LNCaP clone FGC (cell line): ENCODE measurements around the gene GRAP2.

Experiments
- DNase-seq: peaks from one replicate; pipeline ENCODE4 v3.0.0-alpha.2; 2011; ENCODE audit warnings: low read depth
- H3K4me3 ChIP-seq: 2 replicates; pipeline ENCODE4 v1.5.1; 2011; ENCODE audit warnings: mild to moderate bottlenecking, low read depth, low read length, control low read depth
- CTCF ChIP-seq: IDR thresholded peaks from 2 replicates; pipeline ENCODE4 v1.5.1; 2012; ENCODE audit warnings: mild to moderate bottlenecking; ENCODE audit not compliant: control insufficient read depth, insufficient read depth; ENCODE audit errors: extremely low read depth

GRAP2 gene

DNA sequence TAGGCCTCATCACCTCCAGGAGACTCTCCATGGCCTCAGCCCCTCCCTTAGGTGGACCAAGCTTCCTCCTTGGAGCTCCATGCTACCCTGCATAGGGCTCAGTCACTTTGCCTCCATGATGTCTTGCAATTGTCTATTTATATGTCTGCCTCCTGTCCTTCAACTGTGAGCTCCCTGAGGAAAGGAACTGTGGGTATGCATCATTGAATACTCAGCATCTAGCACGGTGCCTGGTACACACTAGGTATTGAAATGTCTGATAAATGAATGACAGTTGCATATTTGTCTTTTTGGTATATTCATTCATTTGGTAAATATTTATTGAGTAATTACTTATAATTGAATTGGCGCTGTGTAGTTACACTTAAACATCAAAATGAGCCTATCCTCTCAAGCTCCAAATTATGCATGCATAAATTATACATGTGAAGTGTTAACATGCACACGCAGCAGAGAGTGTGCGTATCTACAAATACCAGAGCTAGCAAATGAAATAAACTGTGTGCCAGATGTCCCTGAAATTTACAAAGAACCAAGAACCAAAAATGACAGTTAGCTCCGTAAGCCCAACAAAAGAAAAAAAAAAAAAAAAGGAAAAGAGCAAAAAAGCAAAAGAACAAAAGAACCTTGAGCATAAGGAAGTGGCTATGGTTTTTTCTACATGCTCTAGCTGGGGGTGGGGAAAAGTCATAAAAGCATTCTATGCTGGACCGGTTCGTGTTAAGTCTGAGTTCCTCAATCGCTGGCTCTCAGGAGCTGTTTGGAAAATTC, 25.2 kb downstream of the GRAP2 start:
- no peak for TF ChIP-seq CTCF
- H3K4me3 ChIP-seq: no peak overlapping the region
- DNase-seq: no peak

- TF ChIP-seq CTCF: no peak
- DNase-seq: no peak
- no peak overlapping the region for H3K4me3 ChIP-seq
These were observed 25.9 kb downstream of the GRAP2 start for GRCh38 chr22:39926753-39927152.

- no peak overlapping the region for H3K4me3 ChIP-seq
- DNase-seq: no peak
- no peak for TF ChIP-seq CTCF
These were observed 26.7 kb downstream of the GRAP2 start for GRCh38 chr22:39927544-39927943.

DNA sequence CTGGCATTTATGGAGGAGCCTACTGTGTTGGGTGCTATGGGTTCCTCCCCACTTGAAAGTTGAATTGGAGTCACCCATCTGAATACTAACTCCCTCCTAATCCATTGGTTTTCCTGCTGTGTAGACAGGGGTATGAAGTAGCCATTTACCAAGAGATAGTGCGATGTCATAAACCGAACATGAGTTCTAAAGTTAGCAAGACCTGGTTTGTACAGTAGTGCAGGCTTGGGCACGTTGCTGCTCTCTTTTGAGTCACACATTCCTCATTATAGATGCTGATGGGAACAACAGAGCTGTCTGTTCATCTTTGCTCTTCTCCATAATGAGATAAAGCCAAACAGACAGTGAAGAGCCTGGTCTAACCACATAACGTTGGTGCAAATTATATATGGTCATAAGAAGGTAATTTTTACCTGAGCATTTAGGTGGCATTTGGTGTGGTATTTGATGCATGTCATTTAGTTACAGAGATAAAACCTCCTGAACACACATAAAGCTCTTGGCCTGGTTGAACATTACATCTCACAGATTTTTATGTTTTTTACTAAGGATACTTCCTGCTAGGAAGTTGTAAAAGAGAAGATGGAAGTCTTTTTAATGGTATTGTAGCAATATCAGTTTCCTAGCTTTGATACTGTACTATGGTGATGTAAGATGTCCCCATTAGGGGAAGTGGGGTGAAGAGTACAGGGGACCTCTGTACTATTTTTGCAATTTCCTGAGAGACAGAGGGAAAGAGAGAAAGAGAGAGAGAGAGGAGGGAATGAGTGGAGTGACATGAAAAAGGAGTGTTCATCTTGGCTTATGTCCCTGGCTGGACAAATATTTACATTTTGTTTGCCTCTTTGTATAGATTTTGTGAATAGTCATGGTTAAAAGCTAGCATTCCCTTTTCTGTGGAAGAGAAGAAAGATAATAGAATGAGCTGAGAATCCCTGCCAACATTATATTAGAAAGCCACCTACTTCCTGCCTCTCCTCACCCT, 27.9 kb downstream of the GRAP2 start:
- TF ChIP-seq CTCF: no peak
- H3K4me3 ChIP-seq: no peak overlapping the region
- DNase-seq: no peak

GRCh38 chr22:39931251-39931650, 30.4 kb downstream of the GRAP2 start:
- DNase-seq: no peak
- H3K4me3 ChIP-seq: no peak overlapping the region
- TF ChIP-seq CTCF: no peak

GRCh38 chr22:39932166-39932565, 31.3 kb downstream of the GRAP2 start:
- no peak overlapping the region for H3K4me3 ChIP-seq
- no peak for DNase-seq
- no peak for TF ChIP-seq CTCF
